Endothelial cell of umbilical vein (primary cell): Measurements from ENCODE around the gene CXCR6.

ENCODE experiments used
- EZH2 ChIP-seq: IDR thresholded peaks from 2 replicates; pipeline ENCODE4 v1.6.1; 2012; ENCODE audit warnings: borderline replicate concordance, low read depth, mild to moderate bottlenecking, moderate library complexity, low read length, inconsistent platforms; ENCODE audit not compliant: severe bottlenecking
- POLR2A ChIP-seq: IDR thresholded peaks from 2 replicates; pipeline ENCODE4 v1.6.1; 2012; ENCODE audit warnings: low read depth, mild to moderate bottlenecking, control low read depth, low read length

- TF ChIP-seq EZH2, result no peak
- TF ChIP-seq POLR2A, result no peak
Observed at GRCh38 chr3:45965653-45966052, 22.4 kb downstream of the CXCR6 start.
